ENCODE results near the gene CAMSAP2. TPM values are rescaled to one million over a fixed set of nuclear protein-coding genes. Genes with fewer than 3 reads are reported as not detected.
A peak's percentile ranks its signal among the peaks of the same experiment; 100 is the strongest.

Gene CAMSAP2
- total RNA-seq, 2 experiments from 2014 or later: 3.0 to 4.1 TPM

GRCh38 chr1:200899451-200899915, 160.8 kb downstream of the CAMSAP2 start:
- Mint-ChIP-seq H3K36me3 (no peaks in the 10 kb centered on the region), H3K4me3 (no peak overlapping the region)
- CTCF ChIA-PET: interaction anchor here (0.5 kb wide), 1 partner anchor 56 kb away, joined by 3 read pairs; no protein-coding TSS in a partner anchor

GRCh38 chr1:200899954-200900867, 161.5 kb downstream of the CAMSAP2 start:
- DNase-seq: no peak
- H3K27ac Mint-ChIP-seq: no peak overlapping the region
- H3K27me3 Mint-ChIP-seq: peaks cover 32% of the 10 kb centered on the region
- H3K9me3 Mint-ChIP-seq: no peaks in the 10 kb centered on the region
- intact Hi-C loops (cut with micrococcal nuclease): no loop called here
- no peak overlapping the region for H3K4me3 Mint-ChIP-seq
- no peaks in the 10 kb centered on the region for H3K36me3 Mint-ChIP-seq
- CTCF ChIA-PET: interaction anchor here (0.5 to 1.2 kb wide), 2 partner anchors 37 to 57 kb away, joined by 3 read pairs; no protein-coding TSS in a partner anchor
- peaks cover 2% of the 10 kb centered on the region for H3K4me1 Mint-ChIP-seq (ENCODE audit: low read depth)
- POLR2A ChIA-PET: interaction anchor here (0.9 kb wide), 1 partner anchor 11 kb away, joined by 3 read pairs; no protein-coding TSS in a partner anchor

More at GRCh38 chr1:200899451-200899915, 160.8 kb downstream of the CAMSAP2 start:
- no peaks in the 10 kb centered on the region for H3K4me1 Mint-ChIP-seq (ENCODE audit: low read depth)
- peaks cover 32% of the 10 kb centered on the region for H3K27me3 Mint-ChIP-seq
- H3K27ac Mint-ChIP-seq: no peak overlapping the region
- DNase-seq: no peak
- intact Hi-C loops (cut with micrococcal nuclease): no loop called here
- POLR2A ChIA-PET: no interaction called here
- no peaks in the 10 kb centered on the region for H3K9me3 Mint-ChIP-seq

- H3K36me3 Mint-ChIP-seq: no peaks in the 10 kb centered on the region
- peaks cover 8% of the 10 kb centered on the region for H3K4me1 Mint-ChIP-seq (ENCODE audit: low read depth)
- CTCF ChIA-PET: interaction anchor here (1.2 kb wide), 1 partner anchor 38 kb away, joined by 3 read pairs; no protein-coding TSS in a partner anchor
- peaks cover 32% of the 10 kb centered on the region for H3K27me3 Mint-ChIP-seq
- no peaks in the 10 kb centered on the region for H3K9me3 Mint-ChIP-seq
- no peak overlapping the region for H3K27ac Mint-ChIP-seq
- intact Hi-C loops (cut with micrococcal nuclease): no loop called here
- POLR2A ChIA-PET: interaction anchor here (0.9 kb wide), 1 partner anchor 11 kb away, joined by 3 read pairs; no protein-coding TSS in a partner anchor
- H3K4me3 Mint-ChIP-seq: no peak overlapping the region
- DNase-seq: no peak
Measured at GRCh38 chr1:200900877-200901276, 162.2 kb downstream of the CAMSAP2 start.

- Mint-ChIP-seq H3K4me1 (ENCODE audit: low read depth) (peaks cover 13% of the 10 kb centered on the region), H3K36me3 (no peaks in the 10 kb centered on the region), H3K9me3 (no peaks in the 10 kb centered on the region), H3K27me3 (peaks cover 32% of the 10 kb centered on the region), H3K27ac (no peak overlapping the region), H3K4me3 (no peak overlapping the region)
- DNase-seq: no peak
- intact Hi-C loops (cut with micrococcal nuclease): no loop called here
- ChIA-PET CTCF (interaction anchor here (1.4 kb wide), 1 partner anchor 10 kb away, joined by 4 read pairs; no protein-coding TSS in a partner anchor), POLR2A (interaction anchor here (0.9 to 1.0 kb wide), 2 partner anchors 10 to 12 kb away, joined by 3 read pairs; no protein-coding TSS in a partner anchor)
Measured at GRCh38 chr1:200901350-200901749, 162.7 kb downstream of the CAMSAP2 start.

- intact Hi-C loops (cut with micrococcal nuclease): no loop called here
- no peak overlapping the region for H3K27ac Mint-ChIP-seq
- no peak for DNase-seq
- ChIA-PET CTCF (interaction anchor here (1.4 kb wide), 1 partner anchor 11 kb away, joined by 4 read pairs; no protein-coding TSS in a partner anchor), POLR2A (interaction anchor here (1.0 kb wide), 1 partner anchor 11 kb away, joined by 3 read pairs; no protein-coding TSS in a partner anchor)
- peaks cover 36% of the 10 kb centered on the region for H3K27me3 Mint-ChIP-seq
- H3K4me1 Mint-ChIP-seq (ENCODE audit: low read depth): peaks cover 15% of the 10 kb centered on the region
- H3K36me3 Mint-ChIP-seq: no peaks in the 10 kb centered on the region
- H3K4me3 Mint-ChIP-seq: no peak overlapping the region
- H3K9me3 Mint-ChIP-seq: no peaks in the 10 kb centered on the region
Measured at GRCh38 chr1:200901796-200902444, 163.2 kb downstream of the CAMSAP2 start.

GRCh38 chr1:200903793-200904192, 165.1 kb downstream of the CAMSAP2 start:
- DNase-seq: no peak
- intact Hi-C loops (cut with micrococcal nuclease): loop anchor here (2.0 kb wide), 1 partner anchor 37 kb away; no protein-coding TSS in a partner anchor
- H3K9me3 Mint-ChIP-seq: no peaks in the 10 kb centered on the region
- H3K27ac Mint-ChIP-seq: no peak overlapping the region
- peaks cover 38% of the 10 kb centered on the region for H3K27me3 Mint-ChIP-seq
- ChIA-PET CTCF (interaction anchor here (0.6 to 0.9 kb wide), 2 partner anchors 14 to 52 kb away, joined by 3 to 4 read pairs; no protein-coding TSS in a partner anchor), POLR2A (interaction anchor here (0.9 kb wide), 1 partner anchor 12 kb away, joined by 5 read pairs; no protein-coding TSS in a partner anchor)
- H3K36me3 Mint-ChIP-seq: no peaks in the 10 kb centered on the region
- peaks cover 15% of the 10 kb centered on the region for H3K4me1 Mint-ChIP-seq (ENCODE audit: low read depth)
- no peak overlapping the region for H3K4me3 Mint-ChIP-seq

- CTCF ChIA-PET: interaction anchor here (1.6 to 1.7 kb wide), 2 partner anchors 16 to 29 kb away, joined by 3 to 14 read pairs; no protein-coding TSS in a partner anchor
- POLR2A ChIA-PET: interaction anchor here (0.9 to 3.2 kb wide), 2 partner anchors 9 to 16 kb away, joined by 4 to 18 read pairs; no protein-coding TSS in a partner anchor
- intact Hi-C loops (cut with micrococcal nuclease): loop anchor here (1.0 to 2.0 kb wide), 3 partner anchors 15 to 38 kb away; no protein-coding TSS in a partner anchor
- no peaks in the 10 kb centered on the region for H3K36me3 Mint-ChIP-seq
- peaks cover 15% of the 10 kb centered on the region for H3K4me1 Mint-ChIP-seq (ENCODE audit: low read depth)
- no peak overlapping the region for H3K27ac Mint-ChIP-seq
- peaks cover 37% of the 10 kb centered on the region for H3K27me3 Mint-ChIP-seq
- DNase-seq: no peak
- H3K4me3 Mint-ChIP-seq: no peak overlapping the region
- no peaks in the 10 kb centered on the region for H3K9me3 Mint-ChIP-seq
Measured at GRCh38 chr1:200904772-200905171, 166.1 kb downstream of the CAMSAP2 start.

- Mint-ChIP-seq H3K27ac (no peak overlapping the region), H3K36me3 (no peaks in the 10 kb centered on the region), H3K27me3 (peaks cover 40% of the 10 kb centered on the region), H3K4me1 (ENCODE audit: low read depth) (peaks cover 15% of the 10 kb centered on the region), H3K9me3 (no peaks in the 10 kb centered on the region), H3K4me3 (no peak overlapping the region)
- CTCF ChIA-PET: interaction anchor here (0.6 to 1.7 kb wide), 6 partner anchors 12 to 283 kb away, joined by 3 to 14 read pairs (median 3); no protein-coding TSS in a partner anchor
- POLR2A ChIA-PET: interaction anchor here (1.0 to 3.2 kb wide), 2 partner anchors 15 to 17 kb away, joined by 5 to 18 read pairs; no protein-coding TSS in a partner anchor
- intact Hi-C loops (cut with micrococcal nuclease): loop anchor here (1.0 to 2.0 kb wide), 4 partner anchors 16 to 39 kb away; no protein-coding TSS in a partner anchor
- peak; percentile 68 for DNase-seq
Measured at GRCh38 chr1:200905411-200906052, 166.8 kb downstream of the CAMSAP2 start.

GRCh38 chr1:200906491-200906890, 167.8 kb downstream of the CAMSAP2 start:
- POLR2A ChIA-PET: interaction anchor here (1.7 to 3.2 kb wide), 2 partner anchors 18 to 29 kb away, joined by 4 to 18 read pairs; no protein-coding TSS in a partner anchor
- no peak for DNase-seq
- H3K27ac Mint-ChIP-seq: no peak overlapping the region
- H3K4me1 Mint-ChIP-seq (ENCODE audit: low read depth): peaks cover 15% of the 10 kb centered on the region
- peaks cover 38% of the 10 kb centered on the region for H3K27me3 Mint-ChIP-seq
- intact Hi-C loops (cut with micrococcal nuclease): loop anchor here (1.0 kb wide), 1 partner anchor 19 kb away; no protein-coding TSS in a partner anchor
- CTCF ChIA-PET: no interaction called here
- no peak overlapping the region for H3K4me3 Mint-ChIP-seq
- H3K36me3 Mint-ChIP-seq: no peaks in the 10 kb centered on the region
- H3K9me3 Mint-ChIP-seq: no peaks in the 10 kb centered on the region

- H3K36me3 Mint-ChIP-seq: no peaks in the 10 kb centered on the region
- no peak for DNase-seq
- POLR2A ChIA-PET: interaction anchor here (0.6 to 1.7 kb wide), 2 partner anchors 18 to 30 kb away, joined by 3 to 4 read pairs; no protein-coding TSS in a partner anchor
- H3K27ac Mint-ChIP-seq: no peak overlapping the region
- H3K27me3 Mint-ChIP-seq: peaks cover 27% of the 10 kb centered on the region
- H3K4me3 Mint-ChIP-seq: no peak overlapping the region
- no peaks in the 10 kb centered on the region for H3K9me3 Mint-ChIP-seq
- CTCF ChIA-PET: interaction anchor here (1.1 kb wide), 1 partner anchor 64 kb away, joined by 3 read pairs; no protein-coding TSS in a partner anchor
- H3K4me1 Mint-ChIP-seq (ENCODE audit: low read depth): peaks cover 15% of the 10 kb centered on the region
- intact Hi-C loops (cut with micrococcal nuclease): no loop called here
Measured at GRCh38 chr1:200907611-200908097, 169.0 kb downstream of the CAMSAP2 start.
